HepG2 (cell line): Measurements from ENCODE around the gene C1GALT1. TPM values are rescaled to one million over a fixed set of nuclear protein-coding genes. Genes with fewer than 3 reads are reported as not detected.

Experiments used
- CBX1 ChIP-seq: IDR thresholded peaks from one replicate; pipeline ENCODE4 v1.6.1; 2016; ENCODE audit warnings: antibody characterized with exemption, low read depth
- CCDC6 ChIP-seq: sonication (generic); formaldehyde crosslinking; IDR thresholded peaks from 2 replicates; pipeline ENCODE4 v1.8.1; 2022; ENCODE audit warnings: mild to moderate bottlenecking, missing genetic modification reagents, moderate library complexity
- DR1 ChIP-seq: sonication (generic); formaldehyde crosslinking; IDR thresholded peaks from 2 replicates; pipeline ENCODE4 v1.8.0; 2021; ENCODE audit warnings: mild to moderate bottlenecking, missing genetic modification reagents, inconsistent platforms
- E2F1 ChIP-seq: sonication (generic); formaldehyde crosslinking; IDR thresholded peaks from 2 replicates; pipeline ENCODE4 v1.5.0; 2020; ENCODE audit warnings: missing genetic modification reagents
- HNF4A ChIP-seq: sonication (generic); formaldehyde crosslinking; IDR thresholded peaks from 2 replicates; pipeline ENCODE4 v1.4.0; 2020; ENCODE audit warnings: missing genetic modification reagents
- HOXA3 ChIP-seq: sonication (generic); formaldehyde crosslinking; IDR thresholded peaks from 2 replicates; pipeline ENCODE4 v1.5.0; 2020; ENCODE audit warnings: missing genetic modification reagents
- HOXA5 ChIP-seq: sonication (generic); formaldehyde crosslinking; IDR thresholded peaks from 2 replicates; pipeline ENCODE4 v1.4.0; 2020; ENCODE audit warnings: missing genetic modification reagents
- KIAA2018 ChIP-seq: sonication (generic); formaldehyde crosslinking; IDR thresholded peaks from 2 replicates; pipeline ENCODE4 v1.5.0; 2020; ENCODE audit warnings: mild to moderate bottlenecking, missing genetic modification reagents, borderline replicate concordance
- NBN ChIP-seq: fragments of 450-650 bp; conservative IDR thresholded peaks from 2 replicates; pipeline ENCODE4 v1.6.1; 2017
- ONECUT2 ChIP-seq: sonication (generic); formaldehyde crosslinking; IDR thresholded peaks from 2 replicates; pipeline ENCODE4 v1.4.0; 2020; ENCODE audit warnings: missing genetic modification reagents
- RCOR2 ChIP-seq: IDR thresholded peaks from 2 replicates; pipeline ENCODE4 v1.6.1; 2016; ENCODE audit warnings: missing biosample characterization, missing genetic modification reagents
- SALL2 ChIP-seq: sonication (generic); formaldehyde crosslinking; IDR thresholded peaks from 2 replicates; pipeline ENCODE4 v1.8.1; 2023; ENCODE audit warnings: mild to moderate bottlenecking, missing genetic modification reagents, inconsistent platforms
- SOX13 ChIP-seq, 3 experiments: fragments of 450-650 bp in 1 of 3; sonication (generic) in 1 of 3; formaldehyde crosslinking in 1 of 3; IDR thresholded peaks in 2 of 3; conservative IDR thresholded peaks in 1 of 3; 2 replicates each; pipeline versions ENCODE4 v1.5.0 to v1.6.1; 2016 to 2020; ENCODE audit warnings: antibody characterized with exemption in 1 of 3, mild to moderate bottlenecking in 1 of 3, missing compliant biosample characterization in 1 of 3, missing genetic modification reagents in 1 of 3, moderate library complexity in 1 of 3
- SRSF1 ChIP-seq: fragments of 200-400 bp; formaldehyde crosslinking; optimal IDR thresholded peaks from 2 replicates; pipeline ENCODE3; 2017; ENCODE audit warnings: mild to moderate bottlenecking, low read depth, low read length, moderate library complexity
- SRSF4 ChIP-seq: fragments of 200-400 bp; formaldehyde crosslinking; IDR thresholded peaks from one replicate; pipeline ENCODE4 v1.6.1; 2018; ENCODE audit warnings: mild to moderate bottlenecking, low read depth, low read length, moderate library complexity; ENCODE audit not compliant: poor library complexity, severe bottlenecking
- ZFP1 ChIP-seq: IDR thresholded peaks from 2 replicates; pipeline ENCODE4 v1.6.1; 2016
- ZNF207 ChIP-seq: fragments of 450-650 bp; IDR thresholded peaks from 2 replicates; pipeline ENCODE4 v1.6.1; 2016; ENCODE audit warnings: antibody characterized with exemption, borderline replicate concordance
- ZNF549 ChIP-seq: sonication (generic); formaldehyde crosslinking; IDR thresholded peaks from 2 replicates; pipeline ENCODE4 v1.5.0; 2020; ENCODE audit warnings: missing genetic modification reagents
- ZNF691 ChIP-seq: sonication (generic); formaldehyde crosslinking; IDR thresholded peaks from 2 replicates; pipeline ENCODE4 v1.4.0; 2020; ENCODE audit warnings: missing genetic modification reagents, low read depth, mild to moderate bottlenecking, borderline replicate concordance
- ZNF768 ChIP-seq: sonication (generic); formaldehyde crosslinking; IDR thresholded peaks from 2 replicates; pipeline ENCODE4 v1.4.0; 2020; ENCODE audit warnings: missing genetic modification reagents
- ZNF883 ChIP-seq: sonication (generic); formaldehyde crosslinking; IDR thresholded peaks from 2 replicates; pipeline ENCODE4 v1.5.1; 2020; ENCODE audit warnings: mild to moderate bottlenecking, missing genetic modification reagents; ENCODE audit errors: not compliant biosample characterization
- polyA plus RNA-seq, 8 experiments: library from polyadenylated mRNA; depleted of rRNA in 3 of 8; stranded (reverse) in 7 of 8; unstranded in 1 of 8; fragments of >200 nt; fragmentation: Illumina TruSeq in 4 of 8; extraction: Trizol in 4 of 8; gene quantifications; 2 replicates each; pipeline versions ENCODE4 v1.2.1 to v1.2.3, GENCODE V29; 2011 to 2016; ENCODE audit warnings: low read depth in 4 of 8, missing spikeins in 1 of 8, mixed read lengths in 1 of 8; ENCODE audit not compliant: insufficient read depth in 1 of 8
- total RNA-seq, 5 experiments: library from RNA; depleted of rRNA; stranded (reverse); fragments of >200 nt; fragmentation: Illumina TruSeq; extraction: Trizol; gene quantifications; 2 replicates each; pipeline ENCODE4 v1.2.3, GENCODE V29; 2016; ENCODE audit warnings: low read depth in 1 of 5

The C1GALT1 gene
- total and polyA plus RNA-seq, 2 of the 13 experiments (the other 11 are each of a cell fraction or from before 2014, with no cell fraction given) = 57.1 to 65.9 TPM

GRCh38 chr7:7148798-7149481 lies 33.4 kb upstream of the C1GALT1 start (continued):
- TF ChIP-seq SOX13 (IDR thresholded peaks at IDR 0.05) (no peak; the same call in 1 of the 2 replicates), SOX13 (CRISPR knock-in tag; conservative IDR thresholded peaks at IDR 0.05 in 1 of 2, IDR thresholded peaks at IDR 0.05 in 1 of 2) (peak in 1 of 2 experiments; percentile 74; a peak in 2 of 4 replicates), CBX1 (no peak), ZNF883 (CRISPR knock-in tag) (no peak), DR1 (no peak), HOXA3 (CRISPR knock-in tag) (0 out of 2 replicates have a peak, but pooled peaks have one; percentile 29), HNF4A (CRISPR knock-in tag) (peak; percentile 55), SALL2 (no peak), ONECUT2 (CRISPR knock-in tag) (no peak), RCOR2 (CRISPR knock-in tag) (no peak), ZNF207 (no peak), NBN (no peak), E2F1 (CRISPR knock-in tag) (no peak), ZFP1 (CRISPR knock-in tag) (no peak), ZNF691 (CRISPR knock-in tag) (no peak), KIAA2018 (no peak), SRSF4 (no peak), ZNF768 (CRISPR knock-in tag) (no peak), CCDC6 (CRISPR knock-in tag) (no peak), ZNF549 (CRISPR knock-in tag) (no peak), SRSF1 (no peak), HOXA5 (no peak)
